GM21447 (cell line): ENCODE results near the gene FOXR1.

Experiments used
- ATAC-seq: cut with Tn5 transposase; IDR thresholded peaks from one replicate; pipeline ENCODE4 v1.9.1; 2021; ENCODE audit not compliant: unreplicated experiment

FOXR1 gene, protein sequence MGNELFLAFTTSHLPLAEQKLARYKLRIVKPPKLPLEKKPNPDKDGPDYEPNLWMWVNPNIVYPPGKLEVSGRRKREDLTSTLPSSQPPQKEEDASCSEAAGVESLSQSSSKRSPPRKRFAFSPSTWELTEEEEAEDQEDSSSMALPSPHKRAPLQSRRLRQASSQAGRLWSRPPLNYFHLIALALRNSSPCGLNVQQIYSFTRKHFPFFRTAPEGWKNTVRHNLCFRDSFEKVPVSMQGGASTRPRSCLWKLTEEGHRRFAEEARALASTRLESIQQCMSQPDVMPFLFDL

GRCh38 chr11:118971646-118972045 is at the start of gene FOXR1:
FOXR1 (plus strand) TSS chr11:118971761; CDS start chr11:118971932, 171 bp downstream.
- ATAC-seq: no peak

DNA sequence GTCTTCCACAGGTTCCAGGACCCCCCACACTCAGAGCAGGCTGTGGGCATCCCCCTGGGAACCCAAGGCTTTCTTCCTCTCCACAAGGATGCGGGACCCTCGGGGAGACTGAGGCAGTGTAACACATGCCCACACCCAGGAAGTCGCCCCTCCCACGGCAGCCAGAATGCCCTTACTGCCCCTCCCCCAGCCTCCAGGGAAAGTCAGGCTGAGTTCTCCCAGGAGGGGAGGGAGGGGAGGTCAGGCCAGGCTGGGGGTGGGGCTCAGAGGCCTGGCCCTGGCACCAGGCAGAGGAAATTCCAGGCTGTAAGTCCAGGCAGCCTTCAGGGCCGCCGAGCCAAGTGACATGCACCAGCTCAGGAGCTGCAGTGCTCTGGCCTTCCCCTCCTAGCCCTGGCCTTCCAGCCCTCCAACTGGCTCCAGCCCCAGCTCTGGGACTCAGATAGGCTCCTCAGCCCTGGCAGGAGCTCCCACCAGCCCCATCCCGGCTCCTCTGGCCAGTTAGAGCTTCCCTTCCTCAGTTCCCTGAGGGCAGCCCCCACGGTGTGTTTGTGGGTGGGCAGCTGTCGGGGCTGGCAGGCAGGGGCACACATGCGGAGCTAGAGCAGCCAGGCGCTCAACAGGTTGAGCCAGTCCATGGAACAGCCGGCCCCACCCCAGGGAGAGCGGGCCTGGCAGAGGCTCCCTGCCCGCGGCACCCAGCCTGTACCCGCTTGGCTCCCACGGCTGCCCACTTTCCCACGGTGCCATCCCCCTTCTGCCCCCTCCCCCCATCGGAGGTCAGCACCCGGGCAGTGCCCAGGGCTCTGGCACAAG is 49.4 kb upstream of the FOXR1 start:
- ATAC-seq: no peak

- ATAC-seq: no peak
Observed at GRCh38 chr11:118922745-118923627, 48.6 kb upstream of the FOXR1 start.

DNA sequence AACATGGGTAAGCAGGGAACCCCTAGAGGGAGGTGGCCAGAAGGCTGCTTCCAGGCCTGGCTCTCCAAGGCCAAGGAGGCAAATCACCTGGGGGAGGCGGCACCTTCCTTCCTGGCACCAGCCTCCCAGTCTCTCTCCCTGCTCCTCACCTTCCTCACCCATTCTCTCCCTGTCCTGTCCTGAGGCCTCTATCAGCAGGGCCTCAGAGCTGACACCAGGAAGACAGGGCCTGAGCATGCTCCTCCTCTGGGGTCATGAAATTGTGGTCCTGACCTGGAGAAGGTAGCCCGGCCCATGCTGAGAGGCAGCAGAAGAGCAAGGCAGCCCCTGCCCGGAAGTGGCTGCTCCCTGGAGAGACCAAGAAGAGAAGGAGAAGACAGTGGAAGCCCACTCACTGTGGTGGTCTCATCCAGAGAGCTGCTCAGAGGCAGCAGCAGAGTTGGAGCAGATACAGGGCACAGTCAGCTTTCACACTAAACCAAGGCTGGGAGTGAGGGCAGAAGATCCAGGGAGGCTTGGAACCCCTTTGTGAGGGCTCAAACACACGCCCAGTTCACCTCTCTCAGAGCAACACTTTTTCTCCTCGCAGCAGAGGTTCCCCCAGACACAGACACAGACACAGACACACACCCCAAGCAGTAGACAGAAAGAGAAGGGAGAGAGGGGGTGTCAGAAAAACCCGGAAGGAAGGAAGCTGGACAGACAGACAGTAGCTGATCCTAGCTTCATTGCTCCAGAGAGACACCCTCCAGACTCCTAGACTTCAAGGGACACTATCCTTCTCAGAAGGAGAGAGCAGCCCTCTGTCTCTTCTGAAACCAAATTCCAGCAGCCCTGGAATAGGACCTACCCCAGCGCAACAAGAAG is 47.6 kb upstream of the FOXR1 start:
- ATAC-seq: no peak

GRCh38 chr11:118924591-118925585 is 46.7 kb upstream of the FOXR1 start:
- ATAC-seq: no peak

DNA sequence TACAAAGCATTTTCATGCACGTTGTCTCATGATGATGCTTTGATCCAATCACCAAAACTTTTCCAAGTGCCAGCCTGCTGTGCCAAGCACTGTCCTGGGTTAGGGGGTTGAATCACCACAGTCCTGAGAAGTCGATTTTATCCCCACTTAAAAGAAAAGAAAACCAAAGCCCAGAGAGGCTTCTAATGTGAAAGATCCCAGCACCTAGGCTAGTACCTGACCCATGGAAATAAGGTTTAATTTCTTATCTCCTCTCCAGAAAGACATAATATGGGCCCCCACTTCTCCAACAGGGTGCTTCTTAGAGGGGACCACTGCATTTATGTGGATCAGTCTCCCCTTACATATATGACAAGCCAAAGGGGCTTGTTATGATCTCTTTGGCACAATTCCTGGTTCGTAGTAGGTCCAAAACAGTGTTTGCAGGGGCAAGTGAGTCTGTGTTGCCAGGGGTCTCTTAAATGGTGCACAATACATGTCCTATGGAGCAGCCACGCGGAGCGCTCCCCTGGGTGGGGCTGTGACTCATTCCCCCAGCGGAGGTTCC is 43.9 kb upstream of the FOXR1 start:
- no peak for ATAC-seq

DNA sequence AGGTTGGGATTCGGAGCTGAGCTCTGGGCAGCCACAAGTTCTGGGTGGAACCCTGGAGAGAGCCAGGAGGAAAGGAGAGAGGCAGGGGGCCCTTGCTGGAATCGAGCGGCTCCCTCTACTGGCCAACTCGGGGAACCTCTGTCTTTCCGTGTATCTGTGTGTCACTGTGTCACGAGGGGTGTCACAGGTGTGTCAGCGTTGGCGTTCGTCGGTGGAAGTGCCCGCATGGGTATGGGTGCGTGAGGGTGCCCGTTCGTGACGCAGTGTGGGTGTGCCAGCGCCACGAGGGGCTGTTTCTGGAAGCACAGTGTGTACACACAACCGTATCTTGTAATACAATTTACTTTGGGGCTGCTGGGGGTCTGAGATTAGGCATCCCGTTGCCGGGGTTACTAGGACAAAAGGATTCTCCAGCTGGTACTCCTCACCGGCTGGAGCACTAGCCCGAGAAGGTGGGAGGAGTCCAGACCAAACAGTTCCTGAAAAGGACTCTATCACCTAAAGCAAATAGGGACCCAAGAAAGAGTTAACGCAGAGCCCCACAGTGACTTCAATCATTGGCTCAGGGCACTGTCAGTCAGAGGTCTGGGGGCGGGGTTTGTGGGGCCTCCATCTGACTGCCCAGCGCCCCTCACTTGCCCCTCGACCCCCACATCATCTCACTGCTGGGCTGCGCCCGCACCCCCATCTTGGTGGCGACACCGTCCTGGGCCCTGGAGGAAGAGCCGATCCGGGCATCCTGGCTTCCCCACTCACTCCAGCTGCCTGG is 43.3 kb upstream of the FOXR1 start:
- peak; percentile 37 for ATAC-seq

GRCh38 chr11:118928870-118929500 is 42.6 kb upstream of the FOXR1 start:
- ATAC-seq: no peak

GRCh38 chr11:118929501-118930093 is 42.0 kb upstream of the FOXR1 start:
- no peak for ATAC-seq

- ATAC-seq: no peak
Observed at GRCh38 chr11:118930094-118930712, 41.4 kb upstream of the FOXR1 start.

DNA sequence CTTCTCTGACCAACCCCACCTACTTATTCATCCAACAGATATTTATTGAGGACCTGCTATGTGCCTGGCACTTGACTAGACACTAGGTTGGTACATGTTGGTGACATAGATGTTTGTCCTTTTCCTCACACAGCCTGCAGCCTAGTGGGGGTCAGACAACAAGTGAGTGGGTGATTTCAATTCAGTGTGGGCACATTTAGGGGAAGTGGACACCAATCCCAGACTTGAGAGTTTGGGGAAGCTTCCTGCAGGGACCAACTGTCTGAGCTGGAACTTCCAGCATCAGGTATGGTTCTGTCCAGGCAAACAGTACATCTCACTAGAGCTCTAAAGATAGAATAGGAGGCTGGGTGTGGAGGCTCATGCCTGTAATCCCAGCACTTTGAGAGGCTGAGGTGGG is 40.0 kb upstream of the FOXR1 start:
- ATAC-seq: no peak

GRCh38 chr11:118933486-118933885 is 38.1 kb upstream of the FOXR1 start:
- no peak for ATAC-seq

DNA sequence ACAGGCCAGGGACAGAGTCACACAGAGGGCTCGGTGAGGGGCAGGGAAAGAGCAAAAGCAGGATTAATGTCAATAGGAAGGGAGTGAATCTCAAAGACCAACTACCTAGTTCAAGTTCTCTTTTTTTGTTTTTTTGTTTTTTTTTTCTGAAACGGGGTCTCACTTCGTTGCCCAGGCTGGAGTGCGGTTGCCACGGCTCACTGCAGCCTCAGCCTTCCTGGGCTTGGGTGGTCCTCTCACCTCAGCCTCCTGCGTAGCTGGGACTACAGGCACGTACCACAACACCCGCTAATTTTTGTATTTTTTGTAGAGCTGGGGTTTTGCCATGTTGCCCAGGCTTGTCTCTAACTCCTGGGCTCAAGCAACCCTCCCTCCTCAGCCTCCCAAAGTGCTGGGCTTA is 36.2 kb upstream of the FOXR1 start:
- no peak for ATAC-seq

DNA sequence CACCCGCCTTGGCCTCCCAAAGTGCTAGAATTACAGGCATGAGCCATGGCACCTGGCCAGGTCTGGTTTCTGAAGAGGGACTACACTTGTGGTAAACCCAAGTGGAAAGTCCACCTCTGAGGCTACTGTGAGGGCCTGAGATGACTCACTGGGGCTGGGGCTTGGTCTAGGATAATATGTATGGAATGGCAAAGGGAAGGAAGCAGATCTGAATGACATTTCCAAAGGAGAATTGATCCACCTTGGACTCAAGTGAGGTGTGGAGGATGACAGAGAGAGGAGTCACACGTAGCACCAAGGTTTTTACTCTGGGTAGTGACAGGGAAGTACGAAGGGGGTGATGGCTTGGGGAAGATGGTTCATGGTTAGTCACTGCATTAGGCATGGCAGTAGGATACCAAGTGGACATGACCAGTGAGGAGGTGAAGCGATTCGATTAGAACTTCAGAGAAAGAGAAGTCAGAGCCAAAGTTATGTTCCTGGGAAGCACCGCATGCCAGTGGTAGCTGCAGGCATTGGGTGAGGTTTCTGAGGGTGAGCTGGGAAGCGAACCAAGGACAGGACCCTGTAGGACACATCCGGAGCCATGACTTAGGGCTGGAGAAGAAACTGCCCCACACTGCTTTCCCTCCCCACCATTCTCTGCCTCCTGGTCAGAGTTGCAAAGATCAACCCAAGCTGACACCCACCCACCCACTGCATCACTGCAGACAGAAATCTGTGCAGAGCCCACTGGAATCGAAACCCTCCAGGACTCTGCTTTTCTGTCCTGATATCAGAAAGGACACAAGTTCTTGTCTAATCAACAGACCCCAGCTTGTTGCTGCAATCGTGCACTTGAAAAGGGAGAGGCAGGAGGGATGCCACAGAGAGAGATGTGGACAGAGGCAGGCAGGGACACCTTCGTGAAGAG is 32.8 kb upstream of the FOXR1 start:
- ATAC-seq: no peak

DNA sequence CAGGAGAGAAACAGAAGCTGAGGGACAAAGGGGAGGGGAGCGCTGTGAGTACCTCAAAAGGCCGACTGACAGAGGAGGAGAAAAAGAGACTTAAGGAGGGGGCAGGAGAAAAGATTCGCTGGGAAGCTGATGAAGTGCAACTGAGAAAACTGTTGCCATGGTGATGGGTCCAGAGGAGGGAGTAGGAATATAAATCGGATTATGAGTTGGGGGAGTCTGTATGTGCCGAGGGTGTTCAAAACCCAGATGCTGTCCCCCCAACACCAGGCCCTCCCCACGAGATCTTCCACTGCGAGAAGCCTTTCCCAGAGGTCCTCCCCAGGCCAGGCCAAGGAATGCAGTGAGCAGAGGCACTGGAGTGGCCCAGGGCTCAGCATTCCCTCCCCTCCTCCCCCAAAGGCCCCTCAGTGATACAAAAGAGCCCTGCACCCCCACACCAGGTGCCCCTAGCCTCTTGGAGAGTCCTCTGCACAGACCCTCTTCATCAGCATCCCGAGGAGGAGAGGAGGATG is 32.1 kb upstream of the FOXR1 start:
- no peak for ATAC-seq
